Measurements from ENCODE around the gene SERAC1.

The SERAC1 gene

DNA sequence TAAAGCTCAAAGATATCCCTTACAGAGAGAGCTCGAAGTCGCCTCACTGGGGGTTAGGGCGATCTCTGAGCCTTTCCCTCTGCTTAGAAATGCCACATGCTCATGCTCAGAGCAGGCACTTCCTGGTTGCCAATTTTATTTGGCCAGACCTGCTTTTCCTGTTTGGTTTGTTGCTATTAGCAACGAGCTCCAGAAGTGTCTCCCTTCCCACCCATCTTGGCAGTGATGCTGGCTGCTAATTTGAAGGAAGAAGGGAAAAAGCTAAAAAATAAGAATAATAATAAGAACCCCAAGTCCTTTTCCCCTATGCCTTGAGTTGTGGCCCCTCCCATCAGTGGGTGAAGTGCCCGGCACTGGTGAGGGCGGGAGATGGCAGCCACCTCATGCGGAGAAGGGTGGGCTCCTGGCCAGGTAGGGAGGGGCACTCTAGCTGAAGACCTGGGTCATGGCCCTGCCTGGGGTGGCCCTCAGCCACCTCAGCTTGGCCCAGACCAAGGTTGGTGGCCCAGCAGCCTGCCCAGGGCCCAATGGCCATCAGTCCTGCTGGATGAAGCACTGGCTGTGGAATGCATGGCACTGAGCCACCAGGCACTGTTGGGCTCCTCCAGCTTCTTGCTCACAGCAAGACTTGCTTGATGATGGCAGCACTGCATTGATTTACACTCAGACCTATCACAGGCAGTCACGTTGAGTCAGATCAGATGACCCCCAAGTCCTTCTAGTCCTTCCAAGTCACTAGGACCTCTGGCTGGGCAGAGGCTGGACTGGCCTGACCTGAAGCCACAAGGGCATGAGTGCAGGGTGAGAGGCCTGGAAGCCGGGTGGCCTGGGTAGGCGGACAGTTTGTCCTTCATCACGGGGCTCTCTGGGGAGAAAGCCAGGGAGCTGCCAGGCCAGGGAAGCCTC, 107.4 kb downstream of the SERAC1 start:
- H3K4me3 ChIP-seq (ENCODE audit: low read depth, low read length), result no peak overlapping the region
